Keratinocyte (primary cell): ENCODE results near the gene RAPGEF4. TPM values are rescaled to one million over a fixed set of nuclear protein-coding genes. Genes with fewer than 3 reads are reported as not detected.

ENCODE experiments used
- DNase-seq: peaks from one replicate; pipeline ENCODE4 v3.0.0-alpha.2; 2011; ENCODE audit warnings: low read depth, missing footprints, low spot score
- FAIRE-seq: peaks from 2 replicates; lab custom pipeline; 2011; peaks lifted over from hg19 to GRCh38; lab: Jason Lieb, UNC
- H2AFZ ChIP-seq: 2 replicates; pipeline ENCODE4 v1.6.0; 2012; ENCODE audit warnings: low read length, control low read depth, inconsistent platforms; ENCODE audit not compliant: control insufficient read depth
- H3K27ac ChIP-seq: 2 replicates; pipeline ENCODE4 v1.5.1; 2011; ENCODE audit warnings: low read length; ENCODE audit not compliant: control insufficient read depth, insufficient read depth
- H3K27me3 ChIP-seq: 3 replicates; pipeline ENCODE4 v1.6.0; 2011; ENCODE audit warnings: low read length; ENCODE audit not compliant: control insufficient read depth, insufficient read depth; ENCODE audit errors: extremely low read depth
- H3K36me3 ChIP-seq, 2 experiments: 2 replicates in 1 of 2; 3 replicates in 1 of 2; pipeline ENCODE4 v1.5.1; 2011; ENCODE audit warnings: low read length in 2 of 2, mild to moderate bottlenecking in 1 of 2; ENCODE audit not compliant: control insufficient read depth in 2 of 2, insufficient read depth in 2 of 2; ENCODE audit errors: extremely low read depth in 1 of 2
- H3K4me1 ChIP-seq: 3 replicates; pipeline ENCODE4 v1.5.1; 2011; ENCODE audit warnings: low read length; ENCODE audit not compliant: control insufficient read depth, insufficient read depth; ENCODE audit errors: extremely low read depth
- H3K4me2 ChIP-seq: 3 replicates; pipeline ENCODE4 v1.6.0; 2011; ENCODE audit warnings: low read depth, low read length; ENCODE audit not compliant: control insufficient read depth, insufficient read depth; ENCODE audit errors: extremely low read depth
- H3K4me3 ChIP-seq, 3 experiments: fragments of 200-600 bp in 1 of 3; sonication (generic) in 1 of 3; 2 replicates in 2 of 3; 3 replicates in 1 of 3; pipeline ENCODE4 v1.5.1; 2011 to 2016; ENCODE audit warnings: low read length in 3 of 3, mild to moderate bottlenecking in 3 of 3, control low read depth in 2 of 3, inconsistent platforms in 1 of 3, low read depth in 1 of 3, mixed read lengths in 1 of 3, mixed run types in 1 of 3, moderate library complexity in 1 of 3; ENCODE audit not compliant: control insufficient read depth in 2 of 3, insufficient read depth in 2 of 3; ENCODE audit errors: extremely low read depth in 1 of 3
- H3K79me2 ChIP-seq: 2 replicates; pipeline ENCODE4 v1.6.0; 2012; ENCODE audit warnings: low read length; ENCODE audit not compliant: control insufficient read depth, insufficient read depth
- H3K9ac ChIP-seq: 3 replicates; pipeline ENCODE4 v1.6.0; 2011; ENCODE audit warnings: low read length; ENCODE audit not compliant: control insufficient read depth, insufficient read depth; ENCODE audit errors: extremely low read depth
- H3K9me1 ChIP-seq: 3 replicates; pipeline ENCODE4 v1.6.0; 2011; ENCODE audit warnings: low read length; ENCODE audit not compliant: control insufficient read depth, insufficient read depth; ENCODE audit errors: extremely low read depth
- H3K9me3 ChIP-seq: 2 replicates; pipeline ENCODE4 v1.5.1; 2012; ENCODE audit warnings: low read depth, low read length; ENCODE audit not compliant: control insufficient read depth
- H4K20me1 ChIP-seq: 3 replicates; pipeline ENCODE4 v1.6.0; 2011; ENCODE audit warnings: low read length; ENCODE audit not compliant: control insufficient read depth, insufficient read depth; ENCODE audit errors: extremely low read depth
- CTCF ChIP-seq, 3 experiments: IDR thresholded peaks in 1 of 3; conservative IDR thresholded peaks in 1 of 3; optimal IDR thresholded peaks in 1 of 3; 2 replicates in 2 of 3; 3 replicates in 1 of 3; pipeline versions ENCODE3 to v1.5.1; 2011; ENCODE audit warnings: low read length in 3 of 3, mild to moderate bottlenecking in 3 of 3, moderate library complexity in 2 of 3, control low read depth in 1 of 3, inconsistent platforms in 1 of 3; ENCODE audit not compliant: insufficient read depth in 2 of 3; ENCODE audit errors: extremely low read depth in 1 of 3
- EZH2 ChIP-seq: IDR thresholded peaks from one replicate; pipeline ENCODE4 v1.6.1; 2012; ENCODE audit warnings: inconsistent platforms, mild to moderate bottlenecking, low read length, moderate library complexity
- dilution Hi-C: fragments of 300-500 bp; cut with MboI; formaldehyde crosslinking; loops from one replicate; pipeline ENCODE4 v1.7.0; 2020; ENCODE audit warnings: low sequenced_read_pairs; ENCODE audit not compliant: extremely low pct_ligation_motif_present
- polyA plus RNA-seq, 5 experiments: library from polyadenylated mRNA; depleted of rRNA in 3 of 5; stranded (reverse) in 3 of 5; stranded (forward) in 1 of 5; unstranded in 1 of 5; fragments of >200 nt; gene quantifications; 1 replicate in 1 of 5; 2 replicates in 3 of 5; 3 replicates in 1 of 5; pipeline versions ENCODE4 v1.2.1 to v1.2.3, GENCODE V29; 2011 to 2012; ENCODE audit warnings: missing spikeins in 2 of 5, low read depth in 1 of 5, low replicate concordance in 1 of 5

Gene RAPGEF4
- polyA plus RNA-seq, 1 donor (not counting 4 experiments of a cell fraction or from before 2014, with no cell fraction given): 1.6 TPM

GRCh38 chr2:172991031-172991430 is 255.4 kb downstream of the RAPGEF4 start:
- H3K36me3 ChIP-seq: no peaks in the 10 kb centered on the region
- DNase-seq (no peak), FAIRE-seq (no peak)
- H3K4me1 ChIP-seq: peaks cover 12% of the 10 kb centered on the region
- TF ChIP-seq EZH2: no peak
- TF ChIP-seq CTCF (optimal IDR thresholded peaks at IDR 0.05 in 1 of 3, IDR thresholded peaks at IDR 0.05 in 1 of 3, conservative IDR thresholded peaks at IDR 0.05 in 1 of 3; ENCODE audit: extremely low read depth in 1 of 3, insufficient read depth in 2 of 3, low read length in 3 of 3): no peak
- H2AFZ ChIP-seq: no peak overlapping the region
- no peaks in the 10 kb centered on the region for H3K9me1 ChIP-seq
- H3K4me3 ChIP-seq: no peak overlapping the region
- H3K27ac ChIP-seq: no peak overlapping the region
- H4K20me1 ChIP-seq: no peaks in the 10 kb centered on the region
- H3K79me2 ChIP-seq: no peaks in the 10 kb centered on the region
- dilution Hi-C loops: no loop called here
- H3K9ac ChIP-seq: no peak overlapping the region
- H3K9me3 ChIP-seq: no peaks in the 10 kb centered on the region
- H3K27me3 ChIP-seq: no peaks in the 10 kb centered on the region
- H3K4me2 ChIP-seq: no peak overlapping the region

GRCh38 chr2:172993139-172993538 is 257.5 kb downstream of the RAPGEF4 start:
- TF ChIP-seq CTCF (optimal IDR thresholded peaks at IDR 0.05 in 1 of 3, IDR thresholded peaks at IDR 0.05 in 1 of 3, conservative IDR thresholded peaks at IDR 0.05 in 1 of 3; ENCODE audit: extremely low read depth in 1 of 3, insufficient read depth in 2 of 3, low read length in 3 of 3): no peak
- no peak for TF ChIP-seq EZH2
- Histone ChIP-seq H3K4me3 (no peak overlapping the region), H3K27me3 (no peaks in the 10 kb centered on the region), H3K36me3 (no peaks in the 10 kb centered on the region), H3K79me2 (no peaks in the 10 kb centered on the region), H3K9me1 (no peaks in the 10 kb centered on the region), H3K9ac (no peak overlapping the region), H2AFZ (no peak overlapping the region), H3K9me3 (no peaks in the 10 kb centered on the region), H3K4me1 (peaks cover 16% of the 10 kb centered on the region), H3K27ac (no peak overlapping the region), H3K4me2 (no peak overlapping the region), H4K20me1 (no peaks in the 10 kb centered on the region)
- dilution Hi-C loops: no loop called here
- FAIRE-seq (no peak), DNase-seq (no peak)
